SU-DHL-6 (cell line): ENCODE data around the gene TP73.

Source experiments
- H2AFZ ChIP-seq: fragments of 200-600 bp; sonication (generic); 2 replicates; pipeline ENCODE4 v1.6.1; 2014; ENCODE audit warnings: low read depth, mild to moderate bottlenecking, moderate library complexity, mixed read lengths, antibody characterized with exemption, low read length; ENCODE audit not compliant: severe bottlenecking
- H3F3A ChIP-seq: fragments of 200-600 bp; shearing (Covaris generic); 2 replicates; pipeline ENCODE4 v1.6.0; 2016; ENCODE audit warnings: antibody characterized with exemption, mild to moderate bottlenecking; ENCODE audit not compliant: insufficient read depth
- H3K27ac ChIP-seq: fragments of 200-600 bp; sonication (generic); 2 replicates; pipeline ENCODE4 v1.5.1; 2016; ENCODE audit warnings: low read depth, mild to moderate bottlenecking, low read length, moderate library complexity, mixed read lengths
- H3K27me3 ChIP-seq: fragments of 200-600 bp; sonication (generic), shearing (Covaris generic); 2 replicates; pipeline ENCODE4 v1.6.0; 2014; ENCODE audit warnings: mild to moderate bottlenecking, low read length
- H3K36me3 ChIP-seq: fragments of 200-600 bp; sonication (generic); 2 replicates; pipeline ENCODE4 v1.6.1; 2014; ENCODE audit warnings: mild to moderate bottlenecking, low read length, mixed read lengths
- H3K4me2 ChIP-seq: fragments of 300-600, 200-600 bp; shearing (Covaris generic), sonication (generic); 2 replicates; pipeline ENCODE4 v1.6.0; 2014; ENCODE audit warnings: low read length, low read depth, mild to moderate bottlenecking; ENCODE audit not compliant: poor library complexity, severe bottlenecking
- H3K4me3 ChIP-seq: fragments of 200-600 bp; sonication (generic); 2 replicates; pipeline ENCODE4 v1.5.1; 2014; ENCODE audit warnings: antibody characterized with exemption, low read length, mild to moderate bottlenecking, mixed read lengths; ENCODE audit not compliant: insufficient read depth, poor library complexity, severe bottlenecking
- H3K79me2 ChIP-seq: fragments of 200-600 bp; sonication (generic); 2 replicates; pipeline ENCODE4 v1.6.1; 2014; ENCODE audit warnings: mild to moderate bottlenecking, low read length, moderate library complexity; ENCODE audit not compliant: insufficient read depth
- H3K9ac ChIP-seq: fragments of 200-600 bp; sonication (generic); 2 replicates; pipeline ENCODE4 v1.7.0; 2014; ENCODE audit warnings: mild to moderate bottlenecking, low read length
- H3K9me2 ChIP-seq: fragments of 200-600 bp; sonication (generic); replicated peaks from 2 replicates; pipeline ENCODE4 v1.6.1; 2014; ENCODE audit warnings: low read length; ENCODE audit not compliant: insufficient read depth
- H3K9me3 ChIP-seq: fragments of 200-600 bp; sonication (generic); 2 replicates; pipeline ENCODE4 v1.6.1; 2014; ENCODE audit warnings: low read length, mixed read lengths; ENCODE audit not compliant: insufficient read depth
- H4K20me1 ChIP-seq: fragments of 200-600 bp; sonication (generic); 2 replicates; pipeline ENCODE4 v1.6.1; 2014; ENCODE audit warnings: low read depth, mild to moderate bottlenecking, antibody characterized with exemption, low read length, moderate library complexity, mixed read lengths
- EZH2phosphoT487 ChIP-seq: fragments of 200-600 bp; sonication (generic), shearing (Covaris generic); conservative IDR thresholded peaks from 2 replicates; pipeline ENCODE4 v1.6.1; 2018; ENCODE audit warnings: mild to moderate bottlenecking, antibody characterized with exemption, low read length, moderate library complexity, mixed read lengths
- TF ChIP-seq, protein P1 (sequence below): fragments of 200-600 bp; sonication (generic); IDR thresholded peaks from one replicate; pipeline ENCODE4 v1.5.1; 2017; ENCODE audit warnings: antibody characterized with exemption, mild to moderate bottlenecking, low read length, moderate library complexity; ENCODE audit not compliant: insufficient read depth, poor library complexity, severe bottlenecking

Gene TP73

DNA sequence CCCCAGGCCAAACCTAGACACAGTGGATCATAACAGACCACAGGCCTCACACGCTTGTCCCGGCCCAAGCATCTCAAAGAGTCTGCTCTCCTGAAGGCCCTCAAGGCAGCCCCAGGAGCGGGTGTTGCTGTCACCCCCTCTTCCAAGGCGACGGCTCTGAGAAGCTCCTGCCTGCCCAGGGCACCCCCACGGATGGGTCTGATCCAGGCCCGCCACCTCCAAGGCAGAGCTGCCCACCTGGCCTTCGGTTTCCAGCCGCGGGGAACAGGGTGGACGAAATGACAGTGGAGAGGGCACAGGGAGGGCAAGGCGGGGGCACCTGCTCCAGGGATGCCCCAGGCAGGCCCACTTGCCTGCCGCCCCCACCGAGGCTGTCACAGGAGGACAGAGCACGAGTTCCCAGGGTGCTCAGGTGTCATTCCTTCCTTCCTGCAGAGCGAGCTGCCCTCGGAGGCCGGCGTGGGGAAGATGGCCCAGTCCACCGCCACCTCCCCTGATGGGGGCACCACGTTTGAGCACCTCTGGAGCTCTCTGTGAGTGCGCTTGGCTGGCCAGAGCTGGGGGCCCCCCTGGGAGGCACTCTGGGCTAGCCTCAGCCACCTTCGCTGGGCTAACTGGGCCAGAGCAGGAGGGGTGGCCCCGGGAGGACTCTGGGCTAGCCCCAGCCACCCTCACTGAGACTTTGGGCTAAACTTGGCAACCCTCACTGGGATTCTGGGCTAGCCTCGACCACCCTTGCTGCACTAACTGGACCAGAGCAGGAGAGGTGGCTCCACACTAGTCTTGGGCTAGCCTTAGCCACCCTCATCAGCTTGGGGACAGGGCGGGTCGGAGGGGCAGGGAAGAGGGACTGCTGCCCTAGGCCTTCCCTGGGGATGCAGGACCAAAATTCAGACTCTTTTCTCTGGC lies 29.8 kb downstream of the TP73 start:
- Histone ChIP-seq H3K36me3 (no peaks in the 10 kb centered on the region), H3K4me2 (no peak overlapping the region), H3F3A (no peaks in the 10 kb centered on the region), H3K9me2 (no peaks in the 10 kb centered on the region), H3K9me3 (no peaks in the 10 kb centered on the region), H3K9ac (no peak overlapping the region), H3K79me2 (no peaks in the 10 kb centered on the region), H2AFZ (no peak overlapping the region), H3K27ac (no peak overlapping the region), H4K20me1 (no peaks in the 10 kb centered on the region), H3K27me3 (no peaks in the 10 kb centered on the region), H3K4me3 (no peak overlapping the region)
- TF ChIP-seq, protein P1, sequence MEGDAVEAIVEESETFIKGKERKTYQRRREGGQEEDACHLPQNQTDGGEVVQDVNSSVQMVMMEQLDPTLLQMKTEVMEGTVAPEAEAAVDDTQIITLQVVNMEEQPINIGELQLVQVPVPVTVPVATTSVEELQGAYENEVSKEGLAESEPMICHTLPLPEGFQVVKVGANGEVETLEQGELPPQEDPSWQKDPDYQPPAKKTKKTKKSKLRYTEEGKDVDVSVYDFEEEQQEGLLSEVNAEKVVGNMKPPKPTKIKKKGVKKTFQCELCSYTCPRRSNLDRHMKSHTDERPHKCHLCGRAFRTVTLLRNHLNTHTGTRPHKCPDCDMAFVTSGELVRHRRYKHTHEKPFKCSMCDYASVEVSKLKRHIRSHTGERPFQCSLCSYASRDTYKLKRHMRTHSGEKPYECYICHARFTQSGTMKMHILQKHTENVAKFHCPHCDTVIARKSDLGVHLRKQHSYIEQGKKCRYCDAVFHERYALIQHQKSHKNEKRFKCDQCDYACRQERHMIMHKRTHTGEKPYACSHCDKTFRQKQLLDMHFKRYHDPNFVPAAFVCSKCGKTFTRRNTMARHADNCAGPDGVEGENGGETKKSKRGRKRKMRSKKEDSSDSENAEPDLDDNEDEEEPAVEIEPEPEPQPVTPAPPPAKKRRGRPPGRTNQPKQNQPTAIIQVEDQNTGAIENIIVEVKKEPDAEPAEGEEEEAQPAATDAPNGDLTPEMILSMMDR = no peak
- TF ChIP-seq EZH2phosphoT487 = no peak

DNA sequence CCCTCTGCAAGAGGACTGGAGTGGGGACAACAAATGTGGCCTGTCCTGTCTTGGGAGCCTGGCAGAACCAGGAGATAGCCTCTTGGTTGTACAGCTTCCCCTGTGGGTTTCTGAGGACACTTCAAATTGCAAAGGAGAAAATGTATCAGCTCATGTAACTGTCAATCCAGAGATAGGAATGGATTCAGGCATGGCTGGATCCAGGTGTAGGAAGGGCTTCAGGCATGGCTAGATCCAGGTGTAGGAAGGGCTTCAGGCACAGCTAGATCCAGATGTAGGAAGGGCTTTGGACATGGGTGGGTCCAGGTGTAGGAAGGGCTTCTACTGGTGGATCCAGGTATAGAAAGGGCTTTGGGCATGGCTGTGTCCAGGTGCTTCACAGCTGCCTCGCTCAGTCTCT lies 30.9 kb downstream of the TP73 start:
- H3K79me2 ChIP-seq = no peaks in the 10 kb centered on the region
- no peak overlapping the region for H3K27ac ChIP-seq
- H2AFZ ChIP-seq = no peak overlapping the region
- no peaks in the 10 kb centered on the region for H3K36me3 ChIP-seq
- no peaks in the 10 kb centered on the region for H3F3A ChIP-seq
- no peak overlapping the region for H3K4me2 ChIP-seq
- no peaks in the 10 kb centered on the region for H3K9me3 ChIP-seq
- no peak overlapping the region for H3K4me3 ChIP-seq
- TF ChIP-seq, protein P1 = no peak
- H3K9me2 ChIP-seq = no peaks in the 10 kb centered on the region
- H4K20me1 ChIP-seq = no peaks in the 10 kb centered on the region
- H3K27me3 ChIP-seq = no peaks in the 10 kb centered on the region
- H3K9ac ChIP-seq = no peak overlapping the region

DNA sequence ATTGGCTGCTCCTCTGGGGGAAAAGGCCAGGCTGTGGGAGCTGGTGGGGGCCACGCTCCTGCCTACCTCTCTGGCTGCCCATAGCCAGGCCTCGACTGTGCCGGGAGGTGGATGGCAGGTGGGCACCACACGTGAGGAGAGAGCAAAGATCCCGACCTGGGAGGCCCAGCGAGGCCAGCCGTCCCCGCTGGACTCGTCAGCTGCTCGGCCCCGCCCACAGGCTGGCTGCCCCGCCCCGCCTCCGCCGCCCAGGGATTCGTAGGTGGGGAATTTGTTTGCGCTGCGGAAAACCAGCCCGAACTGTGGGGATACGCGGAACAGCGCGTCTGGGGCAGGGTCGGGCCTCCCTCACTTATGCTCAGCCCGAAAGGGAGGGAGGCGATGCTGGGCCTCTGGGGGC lies 31.7 kb downstream of the TP73 start:
- no peaks in the 10 kb centered on the region for H3K36me3 ChIP-seq
- H3K27ac ChIP-seq = no peak overlapping the region
- no peak overlapping the region for H3K9ac ChIP-seq
- no peaks in the 10 kb centered on the region for H3K9me3 ChIP-seq
- H3F3A ChIP-seq = no peaks in the 10 kb centered on the region
- no peak overlapping the region for H2AFZ ChIP-seq
- no peak overlapping the region for H3K4me3 ChIP-seq
- no peaks in the 10 kb centered on the region for H3K27me3 ChIP-seq
- H3K9me2 ChIP-seq = no peaks in the 10 kb centered on the region
- no peaks in the 10 kb centered on the region for H4K20me1 ChIP-seq
- H3K4me2 ChIP-seq = no peak overlapping the region
- no peaks in the 10 kb centered on the region for H3K79me2 ChIP-seq
- TF ChIP-seq EZH2phosphoT487 = no peak
- TF ChIP-seq, protein P1 = no peak
